Measurements from ENCODE around the gene PTPRO. TPM values are rescaled to one million over a fixed set of nuclear protein-coding genes. Genes with fewer than 3 reads are reported as not detected.

PTPRO gene
- total RNA-seq, 3 donors from 2014 or later = 11.0 to 39.9 (median 21.9) TPM

DNA sequence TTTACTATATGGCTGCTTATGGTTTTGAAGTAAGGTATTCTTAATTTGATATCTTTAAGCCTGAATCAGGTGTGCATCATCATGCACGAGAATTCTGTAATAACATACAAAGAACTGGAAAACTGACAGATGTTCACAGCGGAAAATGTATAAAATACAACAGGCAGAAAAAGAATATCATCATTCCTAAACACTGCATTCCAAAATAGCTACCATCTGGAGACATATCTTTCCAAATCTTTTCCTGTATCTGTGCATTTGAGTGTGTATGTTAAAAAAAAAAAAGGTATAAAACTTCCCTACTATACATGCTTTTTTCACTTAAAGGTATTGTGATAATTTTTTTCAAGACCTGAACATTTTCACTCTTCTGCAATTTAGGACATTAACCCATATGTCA is 13.7 kb downstream of the PTPRO start:
- intact Hi-C loops (cut with DNase I, micrococcal nuclease) = no loop called here
- ATAC-seq (no peak), DNase-seq (no peak)
- Histone ChIP-seq H3K36me3 (ENCODE audit: low read depth) (no peaks in the 10 kb centered on the region), H3K4me1 (ENCODE audit: low read depth) (no peaks in the 10 kb centered on the region), H3K4me3 (no peak overlapping the region), H3K9me3 (no peaks in the 10 kb centered on the region)
- TF ChIP-seq, protein P1, sequence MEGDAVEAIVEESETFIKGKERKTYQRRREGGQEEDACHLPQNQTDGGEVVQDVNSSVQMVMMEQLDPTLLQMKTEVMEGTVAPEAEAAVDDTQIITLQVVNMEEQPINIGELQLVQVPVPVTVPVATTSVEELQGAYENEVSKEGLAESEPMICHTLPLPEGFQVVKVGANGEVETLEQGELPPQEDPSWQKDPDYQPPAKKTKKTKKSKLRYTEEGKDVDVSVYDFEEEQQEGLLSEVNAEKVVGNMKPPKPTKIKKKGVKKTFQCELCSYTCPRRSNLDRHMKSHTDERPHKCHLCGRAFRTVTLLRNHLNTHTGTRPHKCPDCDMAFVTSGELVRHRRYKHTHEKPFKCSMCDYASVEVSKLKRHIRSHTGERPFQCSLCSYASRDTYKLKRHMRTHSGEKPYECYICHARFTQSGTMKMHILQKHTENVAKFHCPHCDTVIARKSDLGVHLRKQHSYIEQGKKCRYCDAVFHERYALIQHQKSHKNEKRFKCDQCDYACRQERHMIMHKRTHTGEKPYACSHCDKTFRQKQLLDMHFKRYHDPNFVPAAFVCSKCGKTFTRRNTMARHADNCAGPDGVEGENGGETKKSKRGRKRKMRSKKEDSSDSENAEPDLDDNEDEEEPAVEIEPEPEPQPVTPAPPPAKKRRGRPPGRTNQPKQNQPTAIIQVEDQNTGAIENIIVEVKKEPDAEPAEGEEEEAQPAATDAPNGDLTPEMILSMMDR (IDR thresholded peaks at IDR 0.05) = no peak

DNA sequence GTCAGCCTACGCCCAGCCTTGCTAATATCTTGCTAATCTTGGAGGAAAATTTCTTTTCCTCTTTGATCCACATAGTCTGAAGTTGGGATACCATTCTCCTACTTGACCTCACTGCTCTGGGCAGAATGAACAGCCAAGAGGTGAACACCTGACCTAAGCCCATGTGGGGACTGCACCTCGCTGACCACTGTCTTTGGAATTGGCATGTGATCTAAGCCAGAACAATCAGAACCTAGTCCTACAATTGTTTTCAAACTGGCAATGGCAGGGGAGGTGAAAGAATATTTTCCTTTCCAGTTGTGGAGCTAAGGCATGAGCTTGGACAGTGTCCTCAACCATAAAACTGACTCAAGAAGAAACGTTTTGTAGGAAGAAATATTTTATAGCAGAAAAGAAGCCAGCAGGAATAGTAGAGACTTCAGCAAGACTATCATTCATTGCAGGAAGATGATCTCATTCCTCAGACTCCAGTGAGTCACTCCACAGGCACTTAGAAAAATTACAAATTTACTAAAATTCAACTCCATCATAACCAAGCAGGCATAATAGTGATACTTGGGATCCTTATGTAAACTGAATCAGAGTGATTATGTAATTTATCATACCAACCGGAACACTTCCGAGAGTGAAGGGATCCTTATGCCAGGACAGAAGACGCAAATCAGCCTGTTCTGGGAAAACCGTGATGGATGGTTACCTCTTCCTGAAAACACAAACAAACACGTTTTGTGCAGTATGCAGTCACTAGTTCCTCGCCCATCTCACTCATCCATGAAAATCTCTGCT is 14.7 kb downstream of the PTPRO start:
- intact Hi-C loops (cut with DNase I, micrococcal nuclease) = no loop called here
- Histone ChIP-seq H3K36me3 (ENCODE audit: low read depth) (no peaks in the 10 kb centered on the region), H3K4me3 (no peak overlapping the region), H3K4me1 (ENCODE audit: low read depth) (no peaks in the 10 kb centered on the region), H3K9me3 (no peaks in the 10 kb centered on the region)
- TF ChIP-seq, protein P1 (IDR thresholded peaks at IDR 0.05) = no peak
- no peak for DNase-seq
- no peak for ATAC-seq

DNA sequence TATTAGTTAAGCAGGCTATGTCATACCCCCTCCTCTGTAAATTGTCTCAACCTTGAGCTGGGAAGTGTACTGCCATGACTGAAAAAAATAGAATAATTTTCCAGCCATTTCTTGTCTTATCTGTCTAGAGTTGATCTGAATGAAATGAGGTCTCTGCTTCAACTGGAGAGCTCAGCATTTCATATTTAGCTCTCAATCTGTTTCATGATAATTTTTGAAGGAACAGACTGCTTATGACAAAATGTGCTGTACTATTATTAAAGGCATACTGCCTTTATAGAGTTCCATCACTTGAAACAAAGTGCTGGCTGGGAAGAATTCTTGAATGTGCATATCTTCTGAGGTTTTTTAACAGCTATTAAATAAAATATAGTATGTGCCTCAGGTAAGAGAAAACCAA is 19.1 kb downstream of the PTPRO start:
- DNase-seq = no peak
- no peak overlapping the region for H3K4me3 ChIP-seq
- no peaks in the 10 kb centered on the region for H3K9me3 ChIP-seq
- H3K4me1 ChIP-seq (ENCODE audit: low read depth) = no peaks in the 10 kb centered on the region
- TF ChIP-seq, protein P1 (IDR thresholded peaks at IDR 0.05) = no peak
- no peak for ATAC-seq
- no peaks in the 10 kb centered on the region for H3K36me3 ChIP-seq (ENCODE audit: low read depth)
- intact Hi-C loops (cut with DNase I, micrococcal nuclease) = no loop called here

GRCh38 chr12:15344561-15344960 is 22.3 kb downstream of the PTPRO start:
- Histone ChIP-seq H3K9me3 (no peaks in the 10 kb centered on the region), H3K4me3 (no peak overlapping the region), H3K36me3 (ENCODE audit: low read depth) (no peaks in the 10 kb centered on the region), H3K4me1 (ENCODE audit: low read depth) (no peaks in the 10 kb centered on the region)
- ATAC-seq (no peak), DNase-seq (no peak)
- intact Hi-C loops (cut with DNase I, micrococcal nuclease) = no loop called here
- TF ChIP-seq, protein P1 (IDR thresholded peaks at IDR 0.05) = no peak

- Histone ChIP-seq H3K9me3 (no peaks in the 10 kb centered on the region), H3K4me1 (ENCODE audit: low read depth) (no peaks in the 10 kb centered on the region), H3K4me3 (no peak overlapping the region), H3K36me3 (ENCODE audit: low read depth) (no peaks in the 10 kb centered on the region)
- intact Hi-C loops (cut with DNase I, micrococcal nuclease) = no loop called here
- no peak for DNase-seq
- ATAC-seq = no peak
- TF ChIP-seq, protein P1 (IDR thresholded peaks at IDR 0.05) = no peak
Observed at GRCh38 chr12:15346488-15346887, 24.2 kb downstream of the PTPRO start.

Data from mucosa of descending colon (tissue), 3 donors.